K562 (cell line): ENCODE measurements around the gene AGPAT4.

Experiments used
- HSF4 ChIP-seq: fragments of 250-450 bp; sonication (Bioruptor Pico); IDR thresholded peaks from 2 replicates; pipeline ENCODE4 v2.1.2; 2022; ENCODE audit warnings: mild to moderate bottlenecking, moderate library complexity, borderline replicate concordance
- SPI1 ChIP-seq: IDR thresholded peaks from 2 replicates; pipeline ENCODE4 v1.6.1; 2011; ENCODE audit warnings: low read depth, low read length, control low read depth, borderline replicate concordance
- TF ChIP-seq, protein P1 (sequence below): sonication (generic); formaldehyde crosslinking; IDR thresholded peaks from 2 replicates; pipeline ENCODE4 v1.8.1; 2022; ENCODE audit warnings: missing genetic modification reagents
- TF ChIP-seq, protein P2 (sequence below): sonication (generic); formaldehyde crosslinking; IDR thresholded peaks from 2 replicates; pipeline ENCODE4 v1.8.0; 2022; ENCODE audit warnings: mild to moderate bottlenecking, missing genetic modification reagents, borderline replicate concordance

DNA sequence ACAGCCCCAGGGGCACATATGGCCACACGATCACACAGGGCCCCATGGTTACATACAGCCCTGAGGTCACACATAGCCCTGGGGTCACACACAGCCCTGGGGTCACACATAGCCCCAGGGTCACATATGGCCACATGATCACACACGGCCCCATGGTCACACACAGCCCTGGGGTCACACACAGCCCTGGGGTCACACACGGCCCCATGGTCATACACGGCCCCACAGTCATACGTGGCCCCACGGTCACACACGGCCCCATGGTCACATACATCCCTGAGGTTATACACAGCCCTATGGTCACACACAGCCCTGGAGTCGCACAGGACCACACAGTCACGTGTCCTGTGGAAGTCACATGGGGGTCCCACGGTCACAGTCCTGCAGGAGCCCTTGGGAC is 120.1 kb downstream of the AGPAT4 start:
- TF ChIP-seq HSF4 = no peak
- TF ChIP-seq SPI1 = no peak
- TF ChIP-seq, protein P1, sequence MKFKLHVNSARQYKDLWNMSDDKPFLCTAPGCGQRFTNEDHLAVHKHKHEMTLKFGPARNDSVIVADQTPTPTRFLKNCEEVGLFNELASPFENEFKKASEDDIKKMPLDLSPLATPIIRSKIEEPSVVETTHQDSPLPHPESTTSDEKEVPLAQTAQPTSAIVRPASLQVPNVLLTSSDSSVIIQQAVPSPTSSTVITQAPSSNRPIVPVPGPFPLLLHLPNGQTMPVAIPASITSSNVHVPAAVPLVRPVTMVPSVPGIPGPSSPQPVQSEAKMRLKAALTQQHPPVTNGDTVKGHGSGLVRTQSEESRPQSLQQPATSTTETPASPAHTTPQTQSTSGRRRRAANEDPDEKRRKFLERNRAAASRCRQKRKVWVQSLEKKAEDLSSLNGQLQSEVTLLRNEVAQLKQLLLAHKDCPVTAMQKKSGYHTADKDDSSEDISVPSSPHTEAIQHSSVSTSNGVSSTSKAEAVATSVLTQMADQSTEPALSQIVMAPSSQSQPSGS (CRISPR knock-in tag) = no peak
- TF ChIP-seq, protein P2, sequence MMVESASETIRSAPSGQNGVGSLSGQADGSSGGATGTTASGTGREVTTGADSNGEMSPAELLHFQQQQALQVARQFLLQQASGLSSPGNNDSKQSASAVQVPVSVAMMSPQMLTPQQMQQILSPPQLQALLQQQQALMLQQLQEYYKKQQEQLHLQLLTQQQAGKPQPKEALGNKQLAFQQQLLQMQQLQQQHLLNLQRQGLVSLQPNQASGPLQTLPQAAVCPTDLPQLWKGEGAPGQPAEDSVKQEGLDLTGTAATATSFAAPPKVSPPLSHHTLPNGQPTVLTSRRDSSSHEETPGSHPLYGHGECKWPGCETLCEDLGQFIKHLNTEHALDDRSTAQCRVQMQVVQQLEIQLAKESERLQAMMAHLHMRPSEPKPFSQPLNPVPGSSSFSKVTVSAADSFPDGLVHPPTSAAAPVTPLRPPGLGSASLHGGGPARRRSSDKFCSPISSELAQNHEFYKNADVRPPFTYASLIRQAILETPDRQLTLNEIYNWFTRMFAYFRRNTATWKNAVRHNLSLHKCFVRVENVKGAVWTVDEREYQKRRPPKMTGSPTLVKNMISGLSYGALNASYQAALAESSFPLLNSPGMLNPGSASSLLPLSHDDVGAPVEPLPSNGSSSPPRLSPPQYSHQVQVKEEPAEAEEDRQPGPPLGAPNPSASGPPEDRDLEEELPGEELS (CRISPR knock-in tag) = no peak
